Endothelial cell of umbilical vein (primary cell): ENCODE results near the gene CTIF. TPM values are rescaled to one million over a fixed set of nuclear protein-coding genes. Genes with fewer than 3 reads are reported as not detected.

Experiments used
- BruUV-seq: library from RNA; stranded (reverse); fragments of 400-500 nt; replicated peaks from 2 replicates; lab custom pipeline; 2021; lab: Mats Ljungman, UMichigan
- CTCF ChIA-PET: fragments of 300-600, 350-600 bp; sonication (Branson Sonifier 250); formaldehyde crosslinking; loops from one replicate; lab custom pipeline; 2021; ENCODE audit warnings: antibody characterized with exemption, inconsistent platforms; lab: Charles Lee
- POLR2A ChIA-PET: fragments of 300-600, 350-600 bp; sonication (Branson Sonifier 250); formaldehyde crosslinking; loops from one replicate; lab custom pipeline; 2021; ENCODE audit warnings: antibody characterized with exemption, inconsistent platforms; lab: Charles Lee
- DNase-seq: peaks from one replicate; pipeline ENCODE4 v3.0.0-alpha.2; 2011; ENCODE audit warnings: low read depth, low spot score
- FAIRE-seq: peaks from 2 replicates; lab custom pipeline; 2011; peaks lifted over from hg19 to GRCh38; lab: Jason Lieb, UNC
- H2AFZ ChIP-seq: 2 replicates; pipeline ENCODE4 v1.6.0; 2012; ENCODE audit warnings: low read depth, low read length, control low read depth, inconsistent platforms
- H3K27ac ChIP-seq: 2 replicates; pipeline ENCODE4 v1.5.1; 2011; ENCODE audit warnings: low read depth, mild to moderate bottlenecking, control low read depth, low read length, moderate library complexity; ENCODE audit not compliant: insufficient read depth
- H3K27me3 ChIP-seq, 2 experiments: 2 replicates each; pipeline versions ENCODE4 v1.6.0 to v1.6.1; 2011; ENCODE audit warnings: low read length in 2 of 2, mixed read lengths in 1 of 2; ENCODE audit not compliant: control insufficient read depth in 2 of 2, insufficient read depth in 2 of 2
- H3K36me3 ChIP-seq, 2 experiments: 2 replicates in 1 of 2; 3 replicates in 1 of 2; pipeline ENCODE4 v1.5.1; 2011; ENCODE audit warnings: low read length in 2 of 2, mild to moderate bottlenecking in 1 of 2, moderate library complexity in 1 of 2; ENCODE audit not compliant: control insufficient read depth in 2 of 2, insufficient read depth in 2 of 2; ENCODE audit errors: extremely low read depth in 1 of 2
- H3K4me1 ChIP-seq: 3 replicates; pipeline ENCODE4 v1.5.1; 2011; ENCODE audit warnings: mild to moderate bottlenecking, low read length; ENCODE audit not compliant: control insufficient read depth, insufficient read depth; ENCODE audit errors: extremely low read depth
- H3K4me2 ChIP-seq: 2 replicates; pipeline ENCODE4 v1.6.1; 2011; ENCODE audit warnings: low read length, control low read depth, mixed read lengths; ENCODE audit not compliant: insufficient read depth
- H3K4me3 ChIP-seq, 3 experiments: fragments of 200-600 bp in 1 of 3; sonication (generic), shearing (Covaris generic) in 1 of 3; replicated peaks in 1 of 3; 2 replicates each; pipeline ENCODE4 v1.5.1; 2011 to 2016; ENCODE audit warnings: control low read depth in 3 of 3, low read length in 3 of 3, mild to moderate bottlenecking in 2 of 3, inconsistent platforms in 1 of 3, low read depth in 1 of 3, moderate library complexity in 1 of 3; ENCODE audit not compliant: insufficient read depth in 1 of 3
- H3K79me2 ChIP-seq: 2 replicates; pipeline ENCODE4 v1.6.0; 2012; ENCODE audit warnings: low read length, inconsistent platforms; ENCODE audit not compliant: control insufficient read depth, insufficient read depth
- H3K9ac ChIP-seq: replicated peaks from 2 replicates; pipeline ENCODE3; 2011; ENCODE audit warnings: low read length, control low read depth; ENCODE audit not compliant: insufficient read depth; ENCODE audit errors: extremely low read depth
- H3K9me1 ChIP-seq: replicated peaks from 3 replicates; pipeline ENCODE4 v1.6.0; 2011; ENCODE audit warnings: mild to moderate bottlenecking, low read length; ENCODE audit not compliant: control insufficient read depth, insufficient read depth; ENCODE audit errors: extremely low read depth
- H3K9me3 ChIP-seq: replicated peaks from 2 replicates; pipeline ENCODE4 v1.5.1; 2012; ENCODE audit warnings: low read length, inconsistent platforms; ENCODE audit not compliant: control insufficient read depth, insufficient read depth
- H4K20me1 ChIP-seq: replicated peaks from 2 replicates; pipeline ENCODE3; 2011; ENCODE audit warnings: mild to moderate bottlenecking, low read length; ENCODE audit not compliant: control insufficient read depth, insufficient read depth; ENCODE audit errors: extremely low read depth
- GATA2 ChIP-seq: IDR thresholded peaks from 2 replicates; pipeline ENCODE4 v1.7.0; 2011; ENCODE audit warnings: low read depth, mild to moderate bottlenecking, moderate library complexity, mixed read lengths, low read length; ENCODE audit not compliant: insufficient read length, insufficient read depth
- JUN ChIP-seq: IDR thresholded peaks from 2 replicates; pipeline ENCODE4 v1.6.1; 2011; ENCODE audit warnings: borderline replicate concordance, low read depth; ENCODE audit not compliant: insufficient read length, insufficient read depth
- MAX ChIP-seq: IDR thresholded peaks from 2 replicates; pipeline ENCODE4 v1.6.1; 2011; ENCODE audit not compliant: insufficient read depth, insufficient read length
- MYC ChIP-seq: IDR thresholded peaks from one replicate; pipeline ENCODE4 v1.6.1; 2011; ENCODE audit warnings: mild to moderate bottlenecking, low read depth, low read length
- POLR2A ChIP-seq: IDR thresholded peaks from 2 replicates; pipeline ENCODE4 v1.6.1; 2012; ENCODE audit warnings: low read depth, mild to moderate bottlenecking, control low read depth, low read length
- POLR2AphosphoS5 ChIP-seq: IDR thresholded peaks from 2 replicates; pipeline ENCODE4 v1.6.1; 2012; ENCODE audit warnings: low read depth, mild to moderate bottlenecking, control low read depth, low read length, moderate library complexity; ENCODE audit not compliant: insufficient read depth
- dilution Hi-C: fragments of 300-500 bp; cut with MboI; formaldehyde crosslinking; loops from one replicate; pipeline ENCODE4 v1.15.0; 2019; ENCODE audit warnings: low sequenced_read_pairs; ENCODE audit not compliant: extremely low pct_ligation_motif_present
- intact Hi-C: fragments of 100-400 bp; cut with micrococcal nuclease; formaldehyde crosslinking; loops from one replicate; pipeline ENCODE4 v1.10.0; 2022
- polyA plus RNA-seq, 4 experiments: library from polyadenylated mRNA; depleted of rRNA in 3 of 4; stranded (reverse) in 3 of 4; unstranded in 1 of 4; fragments of >200 nt; gene quantifications; 2 replicates each; pipeline versions ENCODE4 v1.2.1 to v1.2.3, GENCODE V29; 2011 to 2012; ENCODE audit warnings: missing spikeins in 1 of 4
- total RNA-seq: library from RNA; stranded (reverse); gene quantifications from 2 replicates; pipeline ENCODE4 v1.2.3, GENCODE V29; 2021
- TF ChIP-seq, protein P1 (sequence below), 2 donors: IDR thresholded peaks; 1 replicate in 1 of 2; 2 replicates in 1 of 2; pipeline ENCODE4 v1.5.1; 2011; ENCODE audit warnings: low read length in 2 of 2, mild to moderate bottlenecking in 2 of 2, moderate library complexity in 2 of 2, control low read depth in 1 of 2, inconsistent platforms in 1 of 2, low read depth in 1 of 2; ENCODE audit not compliant: insufficient read depth in 1 of 2; ENCODE audit errors: extremely low read depth in 1 of 2

CTIF gene
- total and polyA plus RNA-seq, 2 donors (not counting 3 experiments of a cell fraction or from before 2014, with no cell fraction given): 20.9 to 57.7 TPM

DNA sequence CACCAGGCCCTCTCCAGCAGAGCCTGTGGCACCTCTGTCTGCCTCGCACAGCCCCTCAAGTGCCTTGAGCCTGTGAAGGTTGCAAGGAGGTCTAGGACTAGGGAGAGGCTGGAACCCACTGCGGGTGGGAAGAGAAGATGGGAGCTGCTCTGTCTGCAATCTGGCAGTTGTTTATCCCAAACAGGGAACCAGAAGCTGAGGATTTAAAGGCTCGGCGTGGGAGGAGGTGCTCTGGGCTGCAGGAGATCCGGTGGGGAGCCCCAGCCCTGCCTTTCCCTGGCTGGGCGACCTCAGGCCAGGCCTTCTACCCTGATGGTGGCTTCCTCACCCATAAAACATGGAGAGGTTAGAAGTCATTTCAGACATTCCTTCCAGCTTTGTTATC lies 237.8 kb downstream of the CTIF start:
- Histone ChIP-seq H3K27ac (no peak overlapping the region), H3K4me1 (peaks cover 16% of the 10 kb centered on the region), H3K9ac (no peak overlapping the region), H3K36me3 (no peaks in the 10 kb centered on the region), H3K9me3 (no peaks in the 10 kb centered on the region), H3K4me2 (no peak overlapping the region), H4K20me1 (no peaks in the 10 kb centered on the region), H3K79me2 (no peaks in the 10 kb centered on the region), H2AFZ (no peak overlapping the region), H3K4me3 (no peak overlapping the region), H3K27me3 (no peaks in the 10 kb centered on the region), H3K9me1 (no peaks in the 10 kb centered on the region)
- TF ChIP-seq POLR2AphosphoS5 (no peak), MYC (no peak), POLR2A (no peak), JUN (no peak), MAX (no peak), GATA2 (no peak)
- intact Hi-C loops: loop anchor here (1.0 to 5.0 kb wide), 7 partner anchors 64 to 671 kb away; no protein-coding TSS in a partner anchor
- ChIA-PET POLR2A (no interaction called here), CTCF (interaction anchor here (0.6 to 3.8 kb wide), 42 partner anchors 9 to 700 kb away, joined by 3 to 32 read pairs (median 4); partner anchors contain the start of gene SMAD7)
- no peak for DNase-seq
- dilution Hi-C loops: no loop called here
- FAIRE-seq: no peak
- no TSS peak for BruUV-seq

DNA sequence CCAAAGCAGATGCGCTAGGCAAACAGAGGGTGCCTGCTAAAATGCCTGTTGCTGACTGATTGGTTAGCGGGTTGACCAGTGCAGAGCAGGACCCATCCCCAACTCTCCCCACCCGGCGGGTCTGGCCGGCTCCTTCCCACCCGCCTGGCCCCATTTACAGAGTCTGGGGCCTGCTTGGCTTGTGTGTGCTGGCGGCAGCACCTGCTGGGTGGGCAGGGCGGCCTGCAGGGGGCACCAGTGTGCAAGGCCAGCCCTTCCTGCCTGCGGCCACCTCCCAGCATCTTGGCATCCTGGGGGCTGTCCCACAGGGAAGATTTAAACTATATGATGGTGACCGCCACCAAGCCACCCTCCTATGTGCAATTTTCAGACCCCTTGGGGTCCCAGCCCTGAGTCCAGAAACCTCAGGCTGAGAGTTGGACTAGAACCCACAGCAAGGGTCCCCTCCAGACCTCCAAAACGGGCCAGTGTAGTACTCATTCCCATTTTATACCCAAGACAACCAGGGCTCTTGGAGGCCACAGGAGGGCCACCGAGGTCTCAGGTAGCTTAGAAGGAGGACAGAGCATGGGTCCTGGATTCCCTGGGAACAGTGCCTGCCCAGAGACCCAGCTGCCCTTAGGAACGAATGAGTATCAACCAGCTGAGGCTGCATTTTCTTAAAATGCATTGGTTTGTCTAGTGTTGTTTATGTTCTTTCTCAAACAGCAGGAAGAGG lies 238.4 kb downstream of the CTIF start:
- Histone ChIP-seq H3K36me3 (no peaks in the 10 kb centered on the region), H3K9me3 (no peaks in the 10 kb centered on the region), H3K9me1 (no peaks in the 10 kb centered on the region), H3K4me3 (no peak overlapping the region), H3K4me1 (peaks cover 22% of the 10 kb centered on the region), H3K4me2 (no peak overlapping the region), H2AFZ (no peak overlapping the region), H4K20me1 (no peaks in the 10 kb centered on the region), H3K9ac (no peak overlapping the region), H3K27ac (no peak overlapping the region), H3K27me3 (no peaks in the 10 kb centered on the region), H3K79me2 (no peaks in the 10 kb centered on the region)
- intact Hi-C loops: loop anchor here (1.0 to 5.0 kb wide), 7 partner anchors 64 to 670 kb away; no protein-coding TSS in a partner anchor
- BruUV-seq: no TSS peak
- TF ChIP-seq JUN (no peak), GATA2 (no peak)
- TF ChIP-seq, protein P1, sequence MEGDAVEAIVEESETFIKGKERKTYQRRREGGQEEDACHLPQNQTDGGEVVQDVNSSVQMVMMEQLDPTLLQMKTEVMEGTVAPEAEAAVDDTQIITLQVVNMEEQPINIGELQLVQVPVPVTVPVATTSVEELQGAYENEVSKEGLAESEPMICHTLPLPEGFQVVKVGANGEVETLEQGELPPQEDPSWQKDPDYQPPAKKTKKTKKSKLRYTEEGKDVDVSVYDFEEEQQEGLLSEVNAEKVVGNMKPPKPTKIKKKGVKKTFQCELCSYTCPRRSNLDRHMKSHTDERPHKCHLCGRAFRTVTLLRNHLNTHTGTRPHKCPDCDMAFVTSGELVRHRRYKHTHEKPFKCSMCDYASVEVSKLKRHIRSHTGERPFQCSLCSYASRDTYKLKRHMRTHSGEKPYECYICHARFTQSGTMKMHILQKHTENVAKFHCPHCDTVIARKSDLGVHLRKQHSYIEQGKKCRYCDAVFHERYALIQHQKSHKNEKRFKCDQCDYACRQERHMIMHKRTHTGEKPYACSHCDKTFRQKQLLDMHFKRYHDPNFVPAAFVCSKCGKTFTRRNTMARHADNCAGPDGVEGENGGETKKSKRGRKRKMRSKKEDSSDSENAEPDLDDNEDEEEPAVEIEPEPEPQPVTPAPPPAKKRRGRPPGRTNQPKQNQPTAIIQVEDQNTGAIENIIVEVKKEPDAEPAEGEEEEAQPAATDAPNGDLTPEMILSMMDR (IDR thresholded peaks at IDR 0.05; ENCODE audit: extremely low read depth in 1 of 2, insufficient read depth in 1 of 2, low read depth in 1 of 2, low read length in 2 of 2): peak; percentile 93 to 95
- dilution Hi-C loops: no loop called here
- DNase-seq (peak; percentile 46), FAIRE-seq (peak; percentile 43)
- ChIA-PET POLR2A (no interaction called here), CTCF (interaction anchor here (0.6 to 3.8 kb wide), 47 partner anchors 9 to 700 kb away, joined by 3 to 32 read pairs (median 4); partner anchors contain the start of gene SMAD7)
